Esophagus (tissue), 2 donors: Measurements from ENCODE around the gene DGKE. TPM values are rescaled to one million over a fixed set of nuclear protein-coding genes. Genes with fewer than 3 reads are reported as not detected.
A peak's percentile ranks its signal among the peaks of the same experiment; 100 is the strongest.

Source experiments
- H3K27ac ChIP-seq, 2 donors: one replicate each; pipeline ENCODE4 v1.5.1; 2013; ENCODE audit warnings: low read depth in 2 of 2, mild to moderate bottlenecking in 2 of 2, inconsistent platforms in 1 of 2, low read length in 1 of 2, moderate library complexity in 1 of 2
- H3K27me3 ChIP-seq, 2 donors: one replicate each; pipeline ENCODE4 v1.6.1; 2013; ENCODE audit warnings: low read length in 2 of 2, control low read depth in 1 of 2, mild to moderate bottlenecking in 1 of 2; ENCODE audit not compliant: insufficient read depth in 2 of 2, control insufficient read depth in 1 of 2
- H3K36me3 ChIP-seq, 2 donors: one replicate each; pipeline ENCODE4 v1.6.1; 2013; ENCODE audit warnings: low read length in 1 of 2; ENCODE audit not compliant: control insufficient read depth in 2 of 2, insufficient read depth in 2 of 2
- H3K4me1 ChIP-seq, 2 donors: one replicate each; pipeline ENCODE4 v1.6.1; 2013; ENCODE audit warnings: low read length in 1 of 2; ENCODE audit not compliant: control insufficient read depth in 2 of 2, insufficient read depth in 2 of 2
- H3K4me3 ChIP-seq, 2 donors: one replicate each; pipeline ENCODE4 v1.5.1; 2013; ENCODE audit warnings: low read length in 2 of 2, mild to moderate bottlenecking in 2 of 2, low read depth in 1 of 2, moderate library complexity in 1 of 2
- H3K9me3 ChIP-seq, 2 donors: one replicate each; pipeline ENCODE4 v1.6.1; 2013; ENCODE audit warnings: mild to moderate bottlenecking in 2 of 2, low read depth in 1 of 2, low read length in 1 of 2, moderate library complexity in 1 of 2; ENCODE audit not compliant: control insufficient read depth in 2 of 2, insufficient read depth in 1 of 2
- WGBS, 2 donors: extraction: QIAGEN DNeasy Blood & Tissue Kit; methylation state at CpG; one replicate each; pipeline ENCODE4 v1.1.7; 2013; 5-methylcytosine and 5-hydroxymethylcytosine counted together
- polyA plus RNA-seq, 2 donors: library from polyadenylated mRNA; stranded (reverse); fragments of 200-250 nt; gene quantifications; one replicate each; pipeline ENCODE4 v1.2.3, GENCODE V29; 2013
- donor health status: healthy with polysubstance abuse.
- donor health status: Bipolar disorder and iron deficiency.

DGKE gene
- polyA plus RNA-seq = 1 to 10 TPM; 1.3 to 1.6 TPM

DNA sequence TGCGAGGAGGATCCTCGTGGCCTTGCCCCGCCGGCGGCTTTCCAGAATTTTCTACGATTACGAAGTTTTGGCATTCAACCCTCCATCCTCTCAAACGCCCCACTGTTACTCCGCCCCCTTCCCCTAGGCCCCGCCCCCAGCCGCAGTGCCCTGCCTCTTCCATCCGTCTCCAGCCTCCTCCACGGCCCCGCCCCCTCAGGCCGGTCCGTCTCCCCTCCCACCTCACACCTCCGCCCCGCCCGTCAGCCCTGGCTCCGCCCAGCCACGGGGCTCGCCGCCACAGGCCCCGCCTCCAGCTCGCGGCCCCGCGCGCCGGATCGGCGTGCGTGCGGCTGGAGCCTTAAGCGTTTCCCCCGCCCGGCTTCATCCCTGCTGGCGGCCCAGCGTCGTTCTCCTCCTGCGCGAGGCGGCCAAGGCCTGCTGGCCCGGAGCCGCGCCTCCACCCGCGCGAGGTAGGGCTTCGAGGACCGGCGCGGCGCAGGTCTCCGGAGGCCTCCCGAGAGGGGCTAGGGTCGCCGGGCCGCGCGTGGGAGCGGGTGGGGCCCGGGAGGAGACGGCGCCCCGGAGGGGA is at the start of gene DGKE, which contains the start of gene C17orf67:
Gene DGKE, plus strand, starts transcription at position 343 of the 571 bp plus-strand sequence. CDS start 645 bp downstream, outside the sequence.
Gene C17orf67, minus strand, starts transcription at position 112 of the 571 bp plus-strand sequence. CDS start 18,110 bp downstream, outside the sequence.
- no peaks in the 10 kb centered on the region for H3K9me3 ChIP-seq
- WGBS, 2 donors = 0 to 1% methylated on average over 50 to 66 of the region's 66 CpGs
- peaks cover 0 to 7% of the 10 kb centered on the region in 2 donors for H3K4me1 ChIP-seq
- H3K27ac ChIP-seq = peak within 1 kb of the TSS; percentile 88 to 91
- H3K27me3 ChIP-seq = no peaks in the 10 kb centered on the region
- H3K36me3 ChIP-seq = no peaks in the 10 kb centered on the region
- peak within 1 kb of the TSS; percentile 64 to 93 for H3K4me3 ChIP-seq

DNA sequence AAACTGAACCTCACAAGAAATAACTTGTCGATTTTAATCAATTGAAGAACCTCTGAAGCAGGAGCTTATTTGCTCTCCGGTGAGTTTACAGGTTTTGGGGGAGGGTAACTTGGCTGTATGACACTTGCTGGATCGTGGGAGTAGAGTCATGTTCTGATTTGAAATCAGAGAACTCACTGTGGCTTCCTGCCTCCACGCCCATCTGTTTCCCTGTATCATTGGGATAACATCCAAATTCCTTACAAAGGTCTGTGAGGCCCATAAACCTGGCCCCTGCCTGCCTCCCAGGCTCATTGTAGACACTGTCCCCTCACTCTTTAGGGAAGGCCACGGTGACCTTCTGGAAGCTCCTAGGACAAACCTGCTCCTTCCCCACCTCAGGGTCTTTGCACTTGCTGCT is 48.5 kb upstream of the DGKE start:
- H3K27me3 ChIP-seq = no peaks in the 10 kb centered on the region
- peaks cover 2 to 4% of the 10 kb centered on the region in 2 donors for H3K4me1 ChIP-seq
- no peaks in the 10 kb centered on the region for H3K36me3 ChIP-seq
- H3K4me3 ChIP-seq = no peak overlapping the region
- no peaks in the 10 kb centered on the region for H3K9me3 ChIP-seq
- WGBS, 2 donors = 50 to 51% methylated on average over 5 of the region's 5 CpGs
- no peak overlapping the region for H3K27ac ChIP-seq

DNA sequence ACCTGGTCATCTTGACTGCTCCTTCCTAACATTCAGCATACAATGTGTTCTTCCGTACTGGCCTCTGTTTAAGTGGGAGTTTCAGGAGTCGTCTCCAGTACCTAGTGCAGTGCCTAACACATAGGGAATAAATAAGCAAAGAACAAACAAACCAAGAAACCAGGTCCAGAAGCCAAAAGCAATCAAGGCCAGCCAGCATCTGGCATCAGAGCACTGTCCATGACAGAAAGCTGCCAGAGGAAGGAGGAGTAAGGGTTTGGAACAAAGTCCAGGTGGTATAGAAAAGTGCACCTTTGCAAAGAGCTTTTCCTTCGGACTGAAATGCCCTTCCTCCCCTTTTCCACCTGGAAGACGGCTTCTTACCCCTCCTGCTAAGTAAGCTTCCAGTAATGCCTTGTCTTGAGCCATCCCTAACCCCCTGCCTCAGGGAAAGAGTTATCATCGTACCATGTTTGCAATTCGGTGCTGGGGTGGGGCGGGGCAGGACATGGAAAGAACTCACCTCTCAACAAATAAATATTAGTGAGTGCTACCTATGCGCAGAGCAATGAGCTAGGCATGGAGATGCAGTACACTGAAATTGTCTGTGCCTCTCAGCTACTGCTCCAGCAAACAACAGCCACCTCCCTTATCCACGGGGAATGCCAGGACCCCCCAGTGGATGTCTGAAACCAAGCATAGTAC is 47.8 kb upstream of the DGKE start:
- 78 to 79% methylated on average over 9 of the region's 9 CpGs for WGBS, 2 donors
- Histone ChIP-seq H3K27ac (no peak overlapping the region), H3K4me1 (peaks cover 2 to 4% of the 10 kb centered on the region in 2 donors), H3K9me3 (no peaks in the 10 kb centered on the region), H3K27me3 (no peaks in the 10 kb centered on the region), H3K36me3 (no peaks in the 10 kb centered on the region), H3K4me3 (no peak overlapping the region)

DNA sequence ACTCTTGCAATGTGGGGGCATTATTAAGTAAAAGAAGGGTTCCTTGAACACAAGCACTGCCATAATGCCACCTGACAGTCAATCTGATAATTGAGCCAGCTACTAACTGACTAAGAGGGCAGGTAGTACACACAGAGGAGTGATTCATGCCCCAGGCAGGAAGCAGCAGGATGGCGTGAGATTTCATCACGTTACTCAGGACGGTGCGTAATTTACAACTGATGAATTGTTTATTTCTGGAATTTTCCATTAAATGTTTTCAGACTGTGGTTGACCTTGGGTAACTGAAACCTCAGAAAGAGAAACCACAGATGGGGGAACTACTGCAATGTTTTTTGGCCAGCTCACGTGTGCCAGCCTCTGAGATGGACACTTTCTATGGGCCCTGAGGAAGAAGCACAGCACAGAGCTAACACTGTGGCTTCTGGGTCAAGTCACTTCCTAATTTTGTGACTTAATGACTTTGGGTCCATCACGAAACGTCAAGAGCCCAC is 46.9 kb upstream of the DGKE start:
- H3K27ac ChIP-seq = peak overlapping the region in 1 of 2 donors; percentile 37
- H3K36me3 ChIP-seq = no peaks in the 10 kb centered on the region
- peaks cover 2 to 4% of the 10 kb centered on the region in 2 donors for H3K4me1 ChIP-seq
- no peak overlapping the region for H3K4me3 ChIP-seq
- WGBS, 2 donors = 40 to 42% methylated on average over 7 of the region's 7 CpGs
- H3K9me3 ChIP-seq = no peaks in the 10 kb centered on the region
- no peaks in the 10 kb centered on the region for H3K27me3 ChIP-seq

DNA sequence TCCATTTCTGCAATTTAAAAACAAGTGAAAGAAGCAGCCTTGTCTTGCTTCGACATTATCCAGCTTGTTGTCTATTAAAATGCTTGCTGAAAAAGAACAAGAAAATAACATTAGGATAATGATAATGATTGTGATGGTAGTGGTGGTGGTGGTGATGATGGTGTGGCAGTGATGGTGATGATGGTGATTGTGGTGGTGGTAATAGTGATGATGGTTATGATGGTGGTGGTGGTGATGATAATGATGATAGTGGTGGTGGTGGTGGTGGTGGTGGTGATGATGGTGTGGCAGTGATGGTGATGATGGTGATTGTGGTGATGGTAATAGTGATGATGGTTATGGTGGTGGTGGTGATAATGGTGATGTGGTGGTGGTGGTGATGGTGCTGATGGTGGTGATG is 41.7 kb upstream of the DGKE start:
- H3K27ac ChIP-seq = no peak overlapping the region
- H3K36me3 ChIP-seq = no peaks in the 10 kb centered on the region
- H3K27me3 ChIP-seq = no peaks in the 10 kb centered on the region
- H3K4me1 ChIP-seq = no peaks in the 10 kb centered on the region
- 92 to 98% methylated on average over 1 of the region's 1 CpG for WGBS, 2 donors
- H3K9me3 ChIP-seq = peaks cover 0 to 1% of the 10 kb centered on the region in 2 donors
- H3K4me3 ChIP-seq = no peak overlapping the region

DNA sequence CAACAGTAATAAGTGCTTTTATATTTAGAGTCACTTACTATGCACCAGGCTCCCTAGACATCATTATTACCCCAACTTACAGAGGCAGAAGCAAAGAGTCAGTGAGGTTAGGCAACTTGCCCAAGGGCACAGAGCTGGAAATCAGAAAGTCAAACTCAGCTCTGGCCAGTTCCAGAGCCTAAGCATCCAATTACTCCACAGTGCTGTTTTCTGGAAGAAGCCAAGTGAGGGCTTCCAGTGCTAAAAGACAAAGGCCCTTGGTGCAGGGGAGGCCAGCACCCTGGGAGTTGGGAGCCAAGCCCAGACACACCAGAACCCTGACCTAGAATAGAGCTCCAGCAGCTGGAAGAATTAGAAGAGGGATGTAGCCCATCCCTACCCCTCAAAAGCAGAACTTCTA is 40.4 kb upstream of the DGKE start:
- no peaks in the 10 kb centered on the region for H3K4me1 ChIP-seq
- peaks cover 0 to 1% of the 10 kb centered on the region in 2 donors for H3K9me3 ChIP-seq
- H3K4me3 ChIP-seq = no peak overlapping the region
- H3K27ac ChIP-seq = no peak overlapping the region
- H3K27me3 ChIP-seq = no peaks in the 10 kb centered on the region
- H3K36me3 ChIP-seq = no peaks in the 10 kb centered on the region

DNA sequence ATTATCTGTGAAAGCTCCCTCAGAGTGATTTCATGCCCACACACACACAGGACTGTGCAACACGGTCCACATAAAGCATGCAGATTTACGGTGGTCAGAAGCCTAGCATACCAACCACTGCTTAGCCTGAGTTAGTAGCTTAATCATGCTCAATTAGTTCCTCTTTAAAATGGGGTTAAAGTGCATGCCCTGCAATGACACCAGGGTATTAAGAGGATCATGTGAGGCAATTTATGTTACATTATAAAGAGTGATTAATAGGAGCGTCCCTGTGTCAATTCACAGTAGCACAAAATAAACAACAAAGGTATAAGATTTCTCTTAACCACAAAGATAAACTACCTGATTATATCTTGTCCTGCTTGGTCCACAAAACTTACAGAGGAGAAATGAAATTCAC is 40.0 kb upstream of the DGKE start:
- Histone ChIP-seq H3K27me3 (no peaks in the 10 kb centered on the region), H3K4me3 (no peak overlapping the region), H3K27ac (no peak overlapping the region), H3K36me3 (no peaks in the 10 kb centered on the region), H3K4me1 (no peaks in the 10 kb centered on the region), H3K9me3 (peaks cover 0 to 1% of the 10 kb centered on the region in 2 donors)
- WGBS, 2 donors = 56 to 58% methylated on average over 3 of the region's 3 CpGs

DNA sequence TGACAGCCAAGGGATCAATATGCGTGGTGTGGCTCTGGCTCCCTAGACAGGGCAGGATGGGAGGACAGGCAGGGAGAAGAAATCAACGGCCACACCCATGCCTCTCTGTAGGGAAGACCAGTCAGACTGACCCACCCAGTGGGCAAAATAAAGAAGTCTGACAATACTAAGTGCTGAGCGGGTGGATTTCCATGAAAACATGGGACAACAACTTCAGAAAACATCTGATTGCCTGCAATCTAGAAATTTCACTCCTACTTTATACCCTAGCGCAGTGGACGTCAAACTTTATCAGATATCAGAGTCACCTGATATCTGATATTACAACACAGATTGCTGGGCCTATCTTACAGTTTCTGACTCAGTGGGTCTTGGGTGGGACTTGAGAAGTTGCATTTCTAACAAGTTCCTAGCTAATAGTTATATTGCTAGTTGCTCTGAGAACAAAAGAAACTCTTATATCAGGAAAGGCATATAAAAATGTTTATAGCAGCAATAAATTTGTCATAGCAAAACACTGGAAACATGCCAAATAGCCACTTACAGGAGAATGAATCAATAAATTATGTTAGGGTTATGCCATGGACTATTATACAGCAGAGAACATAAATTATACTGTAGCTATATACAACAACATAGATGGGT is 38.6 kb upstream of the DGKE start:
- Histone ChIP-seq H3K4me3 (no peak overlapping the region), H3K27ac (no peak overlapping the region), H3K9me3 (peaks cover 0 to 1% of the 10 kb centered on the region in 2 donors), H3K4me1 (no peaks in the 10 kb centered on the region), H3K27me3 (no peaks in the 10 kb centered on the region), H3K36me3 (no peaks in the 10 kb centered on the region)
- 78 to 80% methylated on average over 5 of the region's 5 CpGs for WGBS, 2 donors

DNA sequence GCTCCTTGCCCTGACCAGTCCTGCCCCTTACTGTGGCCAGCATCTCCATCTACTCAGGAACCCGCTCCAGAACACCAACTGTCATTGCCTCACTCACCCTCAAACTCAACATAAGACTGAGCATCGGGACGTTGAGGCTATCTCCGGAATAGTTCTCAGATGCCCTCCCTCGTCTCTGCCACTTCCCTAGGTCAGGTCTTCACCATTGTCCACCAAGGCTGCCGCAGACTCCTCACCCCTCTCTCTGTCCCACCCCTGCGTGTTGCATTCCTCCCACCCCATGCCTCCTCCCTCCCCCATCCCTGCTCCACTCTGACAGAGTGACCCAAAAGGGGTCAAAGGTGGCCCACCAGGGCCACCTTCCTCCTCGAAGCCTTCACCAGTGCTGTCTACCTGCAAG is 37.4 kb upstream of the DGKE start:
- Histone ChIP-seq H3K9me3 (peaks cover 0 to 1% of the 10 kb centered on the region in 2 donors), H3K27me3 (no peaks in the 10 kb centered on the region), H3K36me3 (no peaks in the 10 kb centered on the region), H3K4me1 (no peaks in the 10 kb centered on the region), H3K27ac (no peak overlapping the region), H3K4me3 (no peak overlapping the region)
- 85 to 94% methylated on average over 8 of the region's 8 CpGs for WGBS, 2 donors
